Peyer's patch (tissue), 4 donors: Measurements from ENCODE around the gene MPL. TPM values are rescaled to one million over a fixed set of nuclear protein-coding genes. Genes with fewer than 3 reads are reported as not detected.
"Not testable (repeated sequence)": the region's sequence is repeated elsewhere in the genome, so short reads cannot be mapped to it uniquely, and the experiment has no call there.

Experiments
- DNase-seq, 3 donors: peaks; one replicate each; pipeline ENCODE4 v3.0.0-alpha.2; 2017 to 2019
- H3K27ac ChIP-seq, 4 donors: fragments of 200-600 bp; sonication (generic); one replicate each; pipeline ENCODE4 v1.5.1; 2016 to 2019
- H3K27me3 ChIP-seq, 2 donors: fragments of 200-600 bp; sonication (generic); one replicate each; pipeline ENCODE4 v1.5.1; 2019
- H3K36me3 ChIP-seq, 3 donors: fragments of 200-600 bp; sonication (generic); one replicate each; pipeline ENCODE4 v1.5.1; 2016 to 2019
- H3K4me1 ChIP-seq, 4 donors: fragments of 200-600 bp; sonication (generic); one replicate each; pipeline ENCODE4 v1.5.1; 2016 to 2019
- H3K4me3 ChIP-seq, 4 donors: fragments of 200-600 bp; sonication (generic); 1 replicate in 3 of 4; 2 replicates in 1 of 4; pipeline ENCODE4 v1.5.1; 2016 to 2019; ENCODE audit warnings: mild to moderate bottlenecking in 1 of 4
- H3K9me3 ChIP-seq, 4 donors: fragments of 200-600 bp; sonication (generic); one replicate each; pipeline ENCODE4 v1.5.1; 2016 to 2019; ENCODE audit warnings: mild to moderate bottlenecking in 1 of 4
- CTCF ChIP-seq, 6 experiments: fragments of 450-650 bp in 4 of 6; fragments of 200-600 bp in 2 of 6; sonication (generic) in 1 of 6; IDR thresholded peaks; one replicate each; pipeline ENCODE4 v1.5.1; 2017 to 2019; ENCODE audit warnings: antibody characterized with exemption in 6 of 6, mild to moderate bottlenecking in 3 of 6, moderate library complexity in 1 of 6
- POLR2A ChIP-seq, 2 donors: fragments of 450-650 bp; IDR thresholded peaks; one replicate each; pipeline ENCODE4 v1.5.1; 2017; ENCODE audit warnings: antibody characterized with exemption in 2 of 2, mild to moderate bottlenecking in 2 of 2, moderate library complexity in 2 of 2
- total RNA-seq, 4 donors: library from RNA; depleted of rRNA; stranded (reverse); fragments of >200 nt; gene quantifications; one replicate each; pipeline ENCODE4 v1.1.0, GENCODE V29; 2016

The MPL gene
- total RNA-seq, 4 donors from 2014 or later = not detected

GRCh38 chr1:43395523-43395922, 57.9 kb downstream of the MPL start:
- no peak for TF ChIP-seq CTCF (IDR thresholded peaks at IDR 0.05)
- TF ChIP-seq POLR2A (IDR thresholded peaks at IDR 0.05) = no peak
- Histone ChIP-seq H3K27ac (no peak overlapping the region), H3K27me3 (no peaks in the 10 kb centered on the region), H3K4me1 (peaks cover 0 to 7% (median 0%) of the 10 kb centered on the region in 4 donors), H3K4me3 (no peak overlapping the region), H3K36me3 (peaks cover 0 to 9% (median 0%) of the 10 kb centered on the region in 3 donors), H3K9me3 (no peaks in the 10 kb centered on the region)
- DNase-seq = no peak

DNA sequence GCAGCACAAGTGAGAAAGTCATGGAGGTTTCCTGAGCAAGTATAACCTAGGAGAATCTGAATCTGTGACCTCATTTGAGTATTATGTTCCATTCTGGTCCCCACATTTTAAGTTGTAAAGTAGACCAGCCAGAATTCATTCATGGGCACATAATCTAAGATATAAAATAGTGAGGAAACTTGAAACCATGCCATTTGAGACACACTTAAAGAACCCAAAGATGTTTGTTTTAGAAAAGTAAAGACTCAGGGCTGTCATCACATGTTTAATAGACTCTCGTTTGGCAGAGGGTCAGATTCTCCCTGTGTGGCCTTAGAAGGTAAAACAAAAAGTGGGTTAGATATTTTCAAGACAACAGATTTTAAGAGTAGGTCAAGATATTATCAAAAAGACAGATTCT, 58.4 kb downstream of the MPL start:
- H3K27ac ChIP-seq = no peak overlapping the region
- no peak for DNase-seq
- TF ChIP-seq CTCF (IDR thresholded peaks at IDR 0.05) (no peak), POLR2A (IDR thresholded peaks at IDR 0.05) (no peak)
- peaks cover 0 to 9% (median 0%) of the 10 kb centered on the region in 3 donors for H3K36me3 ChIP-seq
- peaks cover 0 to 2% (median 0%) of the 10 kb centered on the region in 4 donors for H3K4me1 ChIP-seq
- H3K9me3 ChIP-seq = no peaks in the 10 kb centered on the region
- H3K4me3 ChIP-seq = no peak overlapping the region
- no peaks in the 10 kb centered on the region for H3K27me3 ChIP-seq

GRCh38 chr1:43398227-43398626, 60.6 kb downstream of the MPL start:
- H3K36me3 ChIP-seq = peaks cover 0 to 14% (median 0%) of the 10 kb centered on the region in 3 donors
- TF ChIP-seq CTCF (IDR thresholded peaks at IDR 0.05) (no peak), POLR2A (IDR thresholded peaks at IDR 0.05) (no peak)
- H3K9me3 ChIP-seq = no peaks in the 10 kb centered on the region
- no peak overlapping the region for H3K27ac ChIP-seq
- no peak for DNase-seq
- no peaks in the 10 kb centered on the region for H3K4me1 ChIP-seq
- no peak overlapping the region for H3K4me3 ChIP-seq
- H3K27me3 ChIP-seq = no peaks in the 10 kb centered on the region

GRCh38 chr1:43400441-43400840, 62.8 kb downstream of the MPL start:
- H3K27ac ChIP-seq, H3K4me1 ChIP-seq, H3K4me3 ChIP-seq, H3K27me3 ChIP-seq, DNase-seq, H3K9me3 ChIP-seq: not testable (repeated sequence)
- peaks cover 0 to 32% (median 0%) of the 10 kb centered on the region in 3 donors for H3K36me3 ChIP-seq

DNA sequence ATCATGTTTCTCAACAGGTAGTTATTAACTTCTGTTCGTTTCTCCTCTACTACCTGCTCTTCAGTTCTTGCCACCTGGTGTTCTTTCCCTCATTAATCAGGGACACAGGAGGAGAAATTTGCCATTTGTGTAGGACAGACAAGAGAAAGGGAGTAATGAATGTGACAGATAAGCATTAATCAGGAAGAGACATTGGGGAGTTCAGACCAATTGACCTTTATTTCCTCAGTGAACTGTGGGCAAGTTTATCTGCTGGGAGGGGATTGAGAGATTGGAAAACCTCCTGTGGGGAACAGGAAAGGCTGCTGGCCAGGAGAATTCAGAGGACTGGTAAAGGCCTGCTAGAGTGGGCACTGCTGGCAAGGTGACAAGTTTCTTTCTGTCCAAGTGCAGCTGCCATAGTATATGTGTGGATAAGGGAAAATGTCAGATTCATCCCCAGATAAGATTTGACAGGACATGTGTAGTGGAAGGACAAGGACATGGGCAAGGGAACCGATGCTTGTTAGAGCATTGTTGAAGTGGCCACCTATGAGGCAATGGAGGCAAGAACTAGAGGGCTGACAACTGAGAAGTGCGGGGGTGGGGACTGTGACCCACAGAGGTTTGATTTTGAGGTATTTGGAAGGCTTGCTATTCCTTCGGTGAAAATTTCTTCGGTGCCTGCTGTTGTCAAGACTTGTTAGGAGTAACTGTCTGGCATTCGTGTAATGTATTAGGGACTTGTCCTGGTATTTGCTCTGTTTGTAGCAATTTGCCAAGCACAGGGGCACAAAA, 64.7 kb downstream of the MPL start:
- H3K4me3 ChIP-seq = no peak overlapping the region
- peaks cover 0 to 41% (median 0%) of the 10 kb centered on the region in 3 donors for H3K36me3 ChIP-seq
- H3K4me1 ChIP-seq = peaks cover 0 to 8% (median 0%) of the 10 kb centered on the region in 4 donors
- TF ChIP-seq POLR2A (IDR thresholded peaks at IDR 0.05) (no peak), CTCF (IDR thresholded peaks at IDR 0.05) (no peak)
- no peaks in the 10 kb centered on the region for H3K9me3 ChIP-seq
- no peaks in the 10 kb centered on the region for H3K27me3 ChIP-seq
- no peak overlapping the region for H3K27ac ChIP-seq
- DNase-seq = no peak

Other genes with a start within 250 kb of the MPL start
- 10 to 100 TPM; 12.8 to 62.7 (median 23.3) TPM for gene EBNA1BP2, start 165.5 kb upstream of the MPL start, total RNA-seq
- gene CFAP57, start 165.5 kb upstream of the MPL start, total RNA-seq = not detected
- gene TMEM125, start 67.8 kb upstream of the MPL start, total RNA-seq = 10 to 100 TPM; 14.0 to 87.7 (median 74.8) TPM
- gene C1orf210, start 52.2 kb upstream of the MPL start, total RNA-seq = 10 to 100 TPM in 3 of 4 donors, 1 to 10 TPM in 1; 4.1 to 80.9 (median 74.4) TPM
- 10 to 100 TPM in 2 of 4 donors, 1 to 10 TPM in 2; 5.6 to 38.8 (median 8.9) TPM for gene TIE1, start 36.8 kb upstream of the MPL start, total RNA-seq
- 10 to 100 TPM in 1 of 4 donors, 1 to 10 TPM in 3; 3.4 to 14.9 (median 6.3) TPM for gene CDC20, start 21.2 kb downstream of the MPL start, total RNA-seq
- 100 to 1,000 TPM in 1 of 4 donors, 10 to 100 TPM in 3; 29.7 to 101 (median 71.3) TPM for gene ELOVL1, start 30.2 kb downstream of the MPL start, total RNA-seq
- gene MED8, start 52.0 kb downstream of the MPL start, total RNA-seq = 10 to 100 TPM; 36.1 to 58.6 (median 38.7) TPM
- gene SZT2, start 52.1 kb downstream of the MPL start, total RNA-seq = 100 to 1,000 TPM in 2 of 4 donors, 10 to 100 TPM in 2; 76.9 to 129 (median 104) TPM
- 100 to 1,000 TPM; 127 to 210 (median 169) TPM for gene HYI, start 116.1 kb downstream of the MPL start, total RNA-seq
- gene PTPRF, start 193.1 kb downstream of the MPL start, total RNA-seq = 100 to 1,000 TPM; 149 to 613 (median 528) TPM